ENCODE results near the gene FERMT3.
A peak's percentile ranks its signal among the peaks of the same experiment; 100 is the strongest.

The FERMT3 gene

DNA sequence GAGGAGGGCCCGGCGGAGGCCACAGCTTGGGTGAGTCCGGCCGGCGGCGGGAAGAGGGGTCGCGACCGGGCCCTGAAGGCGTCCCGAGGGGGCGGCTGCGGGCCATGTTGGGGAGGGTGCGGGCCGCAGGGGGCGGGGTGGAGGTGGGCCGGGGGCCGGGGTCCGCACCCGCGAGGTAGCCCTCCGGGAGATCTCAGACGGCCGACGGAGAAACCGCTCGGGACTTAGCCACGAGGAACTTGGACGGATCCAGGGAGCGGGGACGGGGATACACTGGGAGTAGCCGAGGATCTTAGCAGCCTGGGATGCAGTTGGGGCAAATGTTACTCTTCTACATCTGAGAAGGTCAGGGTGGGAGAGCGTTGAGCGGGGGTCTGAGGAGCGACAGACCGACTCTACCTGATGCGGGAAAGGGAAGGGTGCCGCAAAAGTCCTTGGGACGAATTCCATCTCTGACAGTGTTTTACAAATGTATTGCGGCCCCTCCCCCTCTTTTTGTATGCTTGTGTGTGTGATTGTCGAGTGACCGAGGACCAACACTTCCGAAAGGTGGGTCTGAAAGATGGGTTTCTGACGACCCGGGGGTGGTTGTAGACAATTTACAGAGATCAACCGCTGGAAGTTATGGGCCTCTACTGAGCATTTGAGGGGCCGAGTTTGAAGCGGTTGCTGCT, 19.9 kb upstream of the FERMT3 start:
- no peak for DNase-seq

GRCh38 chr11:64192434-64192833, 14.1 kb upstream of the FERMT3 start:
- no peak for DNase-seq

DNA sequence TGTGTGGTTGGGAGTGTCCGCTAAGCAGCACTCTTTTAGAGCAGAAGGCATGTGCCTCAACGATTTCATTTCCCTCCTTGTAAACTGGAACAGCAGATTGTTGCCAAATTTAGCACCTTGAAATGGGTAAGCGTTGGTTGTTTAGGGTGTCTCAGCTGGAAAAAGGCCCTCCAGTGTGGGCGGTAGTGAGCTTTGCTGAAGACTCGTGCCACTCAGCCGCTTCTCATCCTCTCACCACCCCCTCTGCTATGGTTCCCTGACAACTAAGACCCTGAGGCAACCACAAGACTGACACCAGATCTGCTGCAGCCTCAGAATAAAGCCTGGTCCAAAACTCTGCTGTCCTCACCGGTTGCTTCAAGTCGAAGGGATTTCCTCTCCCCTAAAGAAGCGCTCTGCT, 9.9 kb upstream of the FERMT3 start:
- no peak for DNase-seq

- no peak for DNase-seq
Measured at GRCh38 chr11:64198511-64198910, 8.0 kb upstream of the FERMT3 start.

- DNase-seq, result no peak
Measured at GRCh38 chr11:64201543-64201942, 5.0 kb upstream of the FERMT3 start.

- no peak for DNase-seq
Measured at GRCh38 chr11:64202992-64203391, 3.5 kb upstream of the FERMT3 start.

DNA sequence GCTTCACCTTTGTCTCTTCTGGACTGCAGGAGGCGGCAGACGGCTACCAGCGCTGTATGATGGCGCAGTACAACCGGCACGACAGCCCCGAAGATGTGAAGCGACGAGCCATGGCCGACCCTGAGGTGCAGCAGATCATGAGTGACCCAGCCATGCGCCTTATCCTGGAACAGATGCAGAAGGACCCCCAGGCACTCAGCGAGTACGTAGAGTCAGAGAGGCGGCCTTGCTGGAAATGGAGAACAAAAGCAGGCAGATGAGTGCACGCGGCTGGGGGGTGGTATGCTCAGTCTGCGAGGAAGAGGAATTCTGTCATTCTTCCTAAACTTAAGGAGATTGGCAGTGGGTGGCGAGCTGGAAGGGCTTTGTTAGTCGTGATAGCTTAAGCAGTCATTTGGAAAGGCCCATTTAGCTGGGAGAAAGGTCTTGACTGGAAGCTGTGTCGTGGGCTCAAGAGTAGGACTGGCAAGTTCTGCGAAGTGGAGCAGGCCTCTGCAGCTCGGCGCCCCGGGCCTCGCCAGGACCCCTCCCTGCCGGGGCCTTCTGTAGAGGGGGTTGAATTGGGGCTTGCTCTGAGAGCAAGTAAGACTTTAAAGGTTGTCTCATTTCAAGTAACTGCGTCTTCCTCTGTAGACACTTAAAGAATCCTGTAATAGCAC, 3.0 kb upstream of the FERMT3 start:
- DNase-seq, result no peak

- DNase-seq, result no peak
Measured at GRCh38 chr11:64204080-64204440, 2.5 kb upstream of the FERMT3 start.

GRCh38 chr11:64204464-64204989, 2.0 kb upstream of the FERMT3 start:
- peak; percentile 93 for DNase-seq

GRCh38 chr11:64207256-64208085, 950 bp downstream of the FERMT3 start:
- peak; percentile 67 for DNase-seq

DNA sequence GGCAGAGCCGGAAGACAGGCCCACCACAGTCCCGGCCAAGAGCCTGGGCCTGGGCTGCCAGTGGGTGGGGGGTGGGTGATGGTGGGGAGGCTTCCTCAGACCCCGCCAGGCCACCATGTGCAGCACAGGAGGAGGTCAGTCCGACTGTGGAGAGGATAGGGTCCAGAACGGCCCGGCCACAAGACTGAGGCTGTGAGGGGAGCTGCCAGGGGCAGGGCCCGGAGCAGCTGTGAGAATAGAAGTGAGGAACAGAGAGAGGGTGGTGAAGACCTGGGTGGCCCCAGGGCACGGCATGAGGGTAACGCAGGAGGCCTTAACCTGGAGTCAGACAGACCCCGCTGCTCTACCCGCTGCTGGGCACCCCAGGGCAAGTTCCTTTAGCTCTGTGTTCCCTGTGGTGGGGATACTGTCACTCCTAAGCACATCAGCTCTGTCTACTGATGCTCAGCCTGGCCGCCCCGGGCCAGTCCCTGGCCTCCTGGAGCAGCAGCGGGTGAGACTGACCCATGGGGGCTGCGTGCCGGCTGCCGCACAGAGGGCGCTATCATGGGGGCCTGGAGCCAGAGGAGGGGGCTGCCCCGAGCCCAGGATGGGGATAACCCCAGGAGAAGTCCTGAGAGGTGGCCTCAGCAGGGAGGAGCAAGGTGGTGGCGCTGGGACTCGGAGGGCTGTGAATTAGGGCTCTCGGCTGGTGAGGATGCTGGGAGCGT, 1.7 kb downstream of the FERMT3 start:
- DNase-seq, result no peak

DNA sequence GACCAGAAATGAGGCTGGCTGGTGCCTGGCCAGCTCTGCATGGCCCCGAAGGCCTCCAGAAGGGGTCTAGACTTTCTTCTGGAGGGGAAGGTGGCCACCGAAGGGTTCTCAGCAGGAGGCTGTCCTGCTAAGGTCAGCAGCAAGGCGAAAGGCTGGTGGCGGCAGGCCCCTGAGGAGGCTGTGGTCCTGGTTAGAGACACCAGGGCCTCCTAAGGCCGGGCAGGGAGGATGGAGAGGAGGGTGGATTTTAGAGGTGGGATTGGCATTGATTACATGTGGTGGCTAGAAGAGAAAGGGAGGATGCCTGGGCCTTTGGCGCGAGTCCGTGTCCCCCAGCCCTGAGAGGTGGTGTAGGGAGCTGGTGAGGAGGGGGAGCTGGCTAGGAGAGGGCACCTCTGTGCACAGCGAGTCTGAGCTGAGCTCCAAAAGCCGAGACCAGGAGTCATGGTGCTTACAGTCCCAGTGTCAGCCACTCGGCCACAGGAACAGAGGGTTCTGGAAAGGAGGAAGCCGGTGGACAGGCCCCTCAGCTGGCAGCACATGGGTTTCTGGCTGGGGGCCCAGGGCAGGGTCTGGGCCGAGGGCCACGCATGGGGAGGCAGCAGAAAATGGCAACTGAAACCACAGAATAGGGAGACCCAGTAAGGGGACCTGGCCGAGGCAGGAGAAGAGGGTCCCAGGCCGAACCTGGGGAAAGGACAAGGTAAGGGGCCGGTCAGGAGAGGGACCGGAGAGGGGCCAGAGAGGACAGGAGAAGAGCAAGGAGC, 2.5 kb downstream of the FERMT3 start:
- no peak for DNase-seq

DNA sequence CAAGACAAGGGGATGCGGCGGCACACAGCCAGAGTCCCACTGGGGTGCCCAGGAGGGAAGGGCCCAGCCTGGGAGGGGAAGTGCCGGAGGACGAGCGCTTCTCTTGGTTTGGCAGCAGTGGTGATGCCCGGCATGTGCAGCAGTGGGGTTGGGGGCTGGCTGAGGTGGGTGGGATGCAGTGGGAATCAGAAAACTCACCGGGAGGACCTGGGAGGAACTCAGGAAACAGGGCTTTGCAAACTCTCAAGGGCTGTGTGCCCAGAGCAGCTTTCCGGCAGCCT, 3.0 kb downstream of the FERMT3 start:
- DNase-seq, result no peak

GRCh38 chr11:64210301-64211020, 3.9 kb downstream of the FERMT3 start:
- no peak for DNase-seq

GRCh38 chr11:64211181-64211872, 4.8 kb downstream of the FERMT3 start:
- no peak for DNase-seq

GRCh38 chr11:64216879-64217278, 10.4 kb downstream of the FERMT3 start:
- DNase-seq, result no peak

DNA sequence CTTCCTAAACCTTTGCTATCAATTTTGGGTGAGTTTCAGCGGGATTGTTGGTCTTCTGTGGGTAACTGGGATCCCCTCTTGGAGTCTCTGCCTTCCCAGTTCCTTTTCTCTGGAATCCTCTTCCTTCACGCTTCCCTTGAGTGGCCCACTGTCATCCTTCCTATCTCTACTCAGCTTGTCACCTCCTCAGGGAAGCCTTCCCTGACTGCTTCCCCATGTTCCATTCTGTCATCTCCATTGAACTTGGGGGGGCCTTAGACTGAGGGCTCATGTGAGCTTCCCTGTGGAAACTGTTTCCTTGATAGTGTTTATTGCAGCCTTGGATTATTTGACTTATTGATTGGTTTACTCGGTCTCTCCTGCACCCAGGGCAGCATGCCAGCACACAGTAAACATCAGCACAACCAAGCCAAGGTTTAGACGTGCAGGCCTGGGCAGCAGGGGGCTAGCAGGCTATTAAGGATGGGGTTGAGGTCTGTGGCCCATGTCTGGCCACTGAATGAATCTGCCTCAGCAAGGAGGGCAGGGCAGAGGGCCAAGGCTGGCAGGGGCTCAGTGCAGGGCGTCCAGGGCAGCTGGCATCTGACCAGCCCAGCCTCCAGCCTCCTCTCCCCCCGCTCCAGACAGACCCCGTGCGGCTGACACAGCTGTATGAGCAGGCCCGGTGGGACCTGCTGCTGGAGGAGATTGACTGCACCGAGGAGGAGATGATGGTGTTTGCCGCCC, 12.3 kb downstream of the FERMT3 start:
- no peak for DNase-seq

DNA sequence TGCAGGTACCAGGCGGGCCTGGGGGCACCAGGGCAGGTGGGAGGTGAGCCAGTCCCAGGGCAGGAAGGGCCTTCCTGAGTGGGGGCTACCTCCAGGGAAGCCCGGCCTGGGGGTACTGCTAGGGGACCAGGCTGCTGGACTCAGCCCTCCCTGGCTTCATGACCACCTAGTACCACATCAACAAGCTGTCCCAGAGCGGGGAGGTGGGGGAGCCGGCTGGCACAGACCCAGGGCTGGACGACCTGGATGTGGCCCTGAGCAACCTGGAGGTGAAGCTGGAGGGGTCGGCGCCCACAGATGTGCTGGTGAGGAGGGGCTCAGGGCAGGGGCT, 12.8 kb downstream of the FERMT3 start:
- DNase-seq, result no peak

DNA sequence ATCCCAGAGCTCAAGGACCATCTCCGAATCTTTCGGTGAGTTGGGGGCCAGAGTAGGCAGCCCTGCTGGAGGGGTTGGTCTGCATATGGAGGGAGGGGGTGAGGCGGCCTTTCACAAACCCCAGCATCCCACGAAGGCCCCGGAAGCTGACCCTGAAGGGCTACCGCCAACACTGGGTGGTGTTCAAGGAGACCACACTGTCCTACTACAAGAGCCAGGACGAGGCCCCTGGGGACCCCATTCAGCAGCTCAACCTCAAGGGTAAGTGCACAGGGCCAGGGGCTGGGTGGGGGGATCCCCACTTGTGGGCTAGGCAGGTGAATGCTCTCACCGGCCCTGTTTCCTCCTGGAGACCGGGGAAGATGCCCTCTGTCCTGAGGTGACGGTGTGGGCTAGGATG, 13.2 kb downstream of the FERMT3 start:
- no peak for DNase-seq

- no peak for DNase-seq
Measured at GRCh38 chr11:64220271-64220670, 13.8 kb downstream of the FERMT3 start.

Measured in fibroblast of skin of abdomen (primary cell).